Adrenal gland (tissue), 12 donors: Measurements from ENCODE around the gene CTBP1. TPM values are rescaled to one million over a fixed set of nuclear protein-coding genes. Genes with fewer than 3 reads are reported as not detected.

ENCODE experiments used
- DNase-seq, 7 donors: peaks; one replicate each; pipeline ENCODE4 v3.0.0-alpha.2; 2019 to 2020
- H3K27ac ChIP-seq, 5 donors: fragments of 200-600 bp; sonication (generic) in 4 of 5; 1 replicate in 3 of 5; 2 replicates in 2 of 5; pipeline versions ENCODE4 v1.5.1 to v1.8.0; 2016 to 2020; ENCODE audit warnings: mild to moderate bottlenecking in 1 of 5
- H3K27me3 ChIP-seq: fragments of 200-600 bp; 2 replicates; pipeline ENCODE4 v1.8.0; 2021
- H3K36me3 ChIP-seq, 2 donors: fragments of 200-600 bp; replicated peaks in 1 of 2; 1 replicate in 1 of 2; 2 replicates in 1 of 2; pipeline versions ENCODE4 v1.5.1 to v1.8.0; 2018 to 2022
- H3K4me1 ChIP-seq, 2 donors: fragments of 200-600 bp; replicated peaks in 1 of 2; 1 replicate in 1 of 2; 2 replicates in 1 of 2; pipeline versions ENCODE4 v1.5.1 to v1.8.0; 2018 to 2021
- H3K4me3 ChIP-seq, 4 donors: fragments of 200-600 bp; sonication (generic) in 3 of 4; one replicate each; pipeline ENCODE4 v1.5.1; 2016 to 2018
- H3K9me3 ChIP-seq, 3 donors: fragments of 200-600 bp; sonication (generic) in 1 of 3; replicated peaks in 1 of 3; 1 replicate in 2 of 3; 2 replicates in 1 of 3; pipeline versions ENCODE4 v1.5.1 to v1.8.0; 2016 to 2021
- CTCF ChIP-seq, 6 experiments: fragments of 450-650 bp in 4 of 6; fragments of 200-600 bp in 2 of 6; sonication (generic) in 1 of 6; IDR thresholded peaks; 1 replicate in 5 of 6; 2 replicates in 1 of 6; pipeline versions ENCODE4 v1.5.1 to v1.8.0; 2016 to 2021; ENCODE audit warnings: antibody characterized with exemption in 6 of 6, mild to moderate bottlenecking in 2 of 6, moderate library complexity in 1 of 6
- POLR2A ChIP-seq, 2 donors: fragments of 450-650 bp; IDR thresholded peaks; one replicate each; pipeline ENCODE4 v1.6.1; 2017; ENCODE audit warnings: antibody characterized with exemption in 2 of 2, mild to moderate bottlenecking in 2 of 2, moderate library complexity in 1 of 2
- WGBS, 4 donors: extraction: QIAGEN DNeasy Blood & Tissue Kit in 2 of 4; methylation state at CpG; one replicate each; pipeline versions ENCODE4 v1.1.5 to v1.1.7; 2013 to 2017; 5-methylcytosine and 5-hydroxymethylcytosine counted together
- intact Hi-C, 2 donors: fragments of 100-400 bp; cut with DNase I; formaldehyde crosslinking; loops; one replicate each; pipeline versions ENCODE4 v1.14.1 to v1.15.0; 2022 to 2023
- polyA plus RNA-seq, 3 donors: library from polyadenylated mRNA; stranded (reverse); fragments of 200-250 nt in 2 of 3; fragments of 350-450 nt in 1 of 3; fragmentation: Illumina TruSeq in 1 of 3; extraction: RNeasy Lipid Tissue Mini Kit (QIAGEN cat#74804) in 1 of 3; gene quantifications; one replicate each; pipeline ENCODE4 v1.2.3, GENCODE V29; 2013 to 2014
- total RNA-seq, 9 donors: library from RNA; depleted of rRNA in 4 of 9; stranded (reverse); fragments of >200 nt in 4 of 9; fragments of 120-200 nt in 1 of 9; fragmentation: NEBNext Ultra II Directional in 1 of 9; extraction: Animal tissue kit (Norgen Biotek cat#: 25700) in 1 of 9; gene quantifications; one replicate each; pipeline versions ENCODE4 v1.1.0 to v1.2.4, GENCODE V29; 2013 to 2023
- donor health status: healthy with polysubstance abuse.
- donor health status: Bipolar disorder and iron deficiency.
- donor health status: DM: yes; HTN: yes; CAD: no.
- donor health status: DM: no; HTN: no; CAD: no.
- donor health status: DM: no; HTN: no; CAD: no.
- donor health status: DM: yes; HTN: yes; CAD: no.

The CTBP1 gene
- total and polyA plus RNA-seq, 12 donors, result 45.7 to 293 (median 159) TPM

- intact Hi-C loops, result no loop called here
Observed at GRCh38 chr4:1255699-1256098, 6.8 kb upstream of the CTBP1 start.

GRCh38 chr4:1255151-1255550 is 6.2 kb upstream of the CTBP1 start:
- H3K27me3 ChIP-seq, result no peaks in the 10 kb centered on the region
- 91 to 96% (median 93%) methylated on average over 4 of the region's 4 CpGs for WGBS, 4 donors

More at GRCh38 chr4:1255699-1256098, 6.8 kb upstream of the CTBP1 start:
- Histone ChIP-seq H3K4me1 (no peaks in the 10 kb centered on the region), H3K27ac (no peak overlapping the region), H3K9me3 (no peaks in the 10 kb centered on the region), H3K4me3 (no peak overlapping the region), H3K27me3 (no peaks in the 10 kb centered on the region), H3K36me3 (no peaks in the 10 kb centered on the region)
- DNase-seq, result no peak
- WGBS, 4 donors, result 88 to 98% (median 96%) methylated on average over 2 of the region's 2 CpGs
- TF ChIP-seq POLR2A (IDR thresholded peaks at IDR 0.05), result no peak
- TF ChIP-seq CTCF (IDR thresholded peaks at IDR 0.05), result no peak

GRCh38 chr4:1253831-1254230 is 4.9 kb upstream of the CTBP1 start:
- Histone ChIP-seq H3K4me1 (peaks cover 8 to 9% of the 10 kb centered on the region in 2 donors), H3K27me3 (no peaks in the 10 kb centered on the region), H3K36me3 (no peaks in the 10 kb centered on the region), H3K4me3 (no peak overlapping the region), H3K27ac (no peak overlapping the region), H3K9me3 (no peaks in the 10 kb centered on the region)
- intact Hi-C loops, result no loop called here
- 91 to 96% (median 94%) methylated on average over 5 of the region's 5 CpGs for WGBS, 4 donors
- TF ChIP-seq CTCF (IDR thresholded peaks at IDR 0.05), result no peak
- TF ChIP-seq POLR2A (IDR thresholded peaks at IDR 0.05), result no peak
- no peak for DNase-seq

More at GRCh38 chr4:1255151-1255550, 6.2 kb upstream of the CTBP1 start:
- Histone ChIP-seq H3K36me3 (no peaks in the 10 kb centered on the region), H3K4me1 (peaks cover 3 to 4% of the 10 kb centered on the region in 2 donors), H3K9me3 (no peaks in the 10 kb centered on the region), H3K4me3 (no peak overlapping the region), H3K27ac (no peak overlapping the region)
- TF ChIP-seq POLR2A (IDR thresholded peaks at IDR 0.05), result no peak
- no peak for TF ChIP-seq CTCF (IDR thresholded peaks at IDR 0.05)
- intact Hi-C loops, result no loop called here
- DNase-seq, result no peak

GRCh38 chr4:1252928-1253492 is 4.1 kb upstream of the CTBP1 start:
- intact Hi-C loops, result no loop called here
- peaks cover 8 to 9% of the 10 kb centered on the region in 2 donors for H3K4me1 ChIP-seq

More at GRCh38 chr4:1252928-1253492, 4.1 kb upstream of the CTBP1 start:
- Histone ChIP-seq H3K36me3 (no peaks in the 10 kb centered on the region), H3K27me3 (no peaks in the 10 kb centered on the region), H3K9me3 (no peaks in the 10 kb centered on the region), H3K27ac (no peak overlapping the region), H3K4me3 (no peak overlapping the region)
- no peak for DNase-seq
- WGBS, 4 donors, result 96 to 99% (median 97%) methylated on average over 5 to 6 of the region's 6 CpGs
- TF ChIP-seq CTCF (IDR thresholded peaks at IDR 0.05) (no peak), POLR2A (IDR thresholded peaks at IDR 0.05) (no peak)
